ENCODE results near the gene KRT76.

DNA sequence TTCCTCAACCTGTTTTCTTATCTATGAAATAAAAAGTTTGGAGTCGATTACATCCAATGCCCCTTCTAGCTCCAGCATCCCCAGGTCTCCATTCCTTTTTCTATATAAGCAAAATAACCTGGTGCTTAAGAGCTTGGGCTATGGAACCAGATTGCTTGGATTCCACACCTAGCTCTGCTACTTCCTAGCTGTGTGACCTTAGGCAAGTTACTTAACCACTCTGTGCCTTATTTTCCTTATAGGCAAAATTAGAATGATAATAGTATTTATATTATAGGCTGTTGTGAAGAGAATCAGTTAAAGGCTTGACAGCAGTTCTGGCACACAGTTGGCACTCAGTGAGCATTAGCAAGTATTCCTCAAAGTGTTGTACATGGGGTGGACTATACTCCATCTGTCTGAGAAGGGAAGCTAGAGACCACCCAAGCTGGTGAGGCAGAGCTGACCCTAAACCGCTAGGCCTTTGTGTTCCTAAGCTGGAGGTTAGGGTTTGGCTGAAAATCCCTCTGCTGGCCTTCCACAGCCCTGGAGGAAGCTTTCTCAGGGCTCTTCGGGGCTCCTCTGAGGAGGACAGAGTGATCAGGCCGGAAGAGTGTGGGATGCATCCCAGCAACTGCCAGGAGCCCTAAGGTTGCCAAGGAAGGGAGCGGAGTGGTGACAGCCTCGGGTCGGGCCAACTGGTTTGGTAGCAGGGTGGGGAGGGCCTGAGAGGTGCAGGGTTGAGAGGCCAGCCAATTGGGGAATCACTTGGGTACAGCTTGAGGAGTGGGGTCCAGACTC is 42.8 kb upstream of the KRT76 start:
- TF ChIP-seq, protein P1, sequence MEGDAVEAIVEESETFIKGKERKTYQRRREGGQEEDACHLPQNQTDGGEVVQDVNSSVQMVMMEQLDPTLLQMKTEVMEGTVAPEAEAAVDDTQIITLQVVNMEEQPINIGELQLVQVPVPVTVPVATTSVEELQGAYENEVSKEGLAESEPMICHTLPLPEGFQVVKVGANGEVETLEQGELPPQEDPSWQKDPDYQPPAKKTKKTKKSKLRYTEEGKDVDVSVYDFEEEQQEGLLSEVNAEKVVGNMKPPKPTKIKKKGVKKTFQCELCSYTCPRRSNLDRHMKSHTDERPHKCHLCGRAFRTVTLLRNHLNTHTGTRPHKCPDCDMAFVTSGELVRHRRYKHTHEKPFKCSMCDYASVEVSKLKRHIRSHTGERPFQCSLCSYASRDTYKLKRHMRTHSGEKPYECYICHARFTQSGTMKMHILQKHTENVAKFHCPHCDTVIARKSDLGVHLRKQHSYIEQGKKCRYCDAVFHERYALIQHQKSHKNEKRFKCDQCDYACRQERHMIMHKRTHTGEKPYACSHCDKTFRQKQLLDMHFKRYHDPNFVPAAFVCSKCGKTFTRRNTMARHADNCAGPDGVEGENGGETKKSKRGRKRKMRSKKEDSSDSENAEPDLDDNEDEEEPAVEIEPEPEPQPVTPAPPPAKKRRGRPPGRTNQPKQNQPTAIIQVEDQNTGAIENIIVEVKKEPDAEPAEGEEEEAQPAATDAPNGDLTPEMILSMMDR (IDR thresholded peaks at IDR 0.05), result no peak
- TF ChIP-seq POLR2A (IDR thresholded peaks at IDR 0.05), result no peak
- TF ChIP-seq POLR2AphosphoS5 (IDR thresholded peaks at IDR 0.05; ENCODE audit: insufficient read depth in 1 of 2, low read depth in 1 of 2), result no peak
